Calu3 (cell line): ENCODE results near the gene DOCK11. TPM values are rescaled to one million over a fixed set of nuclear protein-coding genes. Genes with fewer than 3 reads are reported as not detected.

Experiments
- BruUV-seq: library from RNA; stranded (reverse); fragments of 400-500 nt; replicated peaks from 2 replicates; lab custom pipeline; 2021; lab: Mats Ljungman, UMichigan
- CTCF ChIA-PET: fragments of 300-600 bp; sonication (Branson Sonifier 250); formaldehyde crosslinking; loops from one replicate; lab custom pipeline; 2022; ENCODE audit warnings: antibody characterized with exemption; lab: Charles Lee
- DNase-seq: peaks from one replicate; pipeline ENCODE4 v3.0.0; 2022
- H3K27ac Mint-ChIP-seq: one replicate; pipeline ENCODE4 v1.8.0; 2022; ENCODE audit warnings: mixed read lengths; ENCODE audit not compliant: unreplicated experiment
- H3K27me3 Mint-ChIP-seq: one replicate; pipeline ENCODE4 v1.8.0; 2022; ENCODE audit warnings: mixed read lengths; ENCODE audit not compliant: unreplicated experiment
- H3K36me3 Mint-ChIP-seq: one replicate; pipeline ENCODE4 v1.8.0; 2022; ENCODE audit warnings: mild to moderate bottlenecking, moderate library complexity, mixed read lengths; ENCODE audit not compliant: insufficient read depth, unreplicated experiment
- H3K4me1 Mint-ChIP-seq: one replicate; pipeline ENCODE4 v1.8.0; 2022; ENCODE audit warnings: mild to moderate bottlenecking, low read depth, mixed read lengths; ENCODE audit not compliant: unreplicated experiment
- H3K4me3 Mint-ChIP-seq: one replicate; pipeline ENCODE4 v1.8.0; 2022; ENCODE audit warnings: mild to moderate bottlenecking, low read depth, moderate library complexity, mixed read lengths; ENCODE audit not compliant: unreplicated experiment
- H3K9me3 Mint-ChIP-seq: one replicate; pipeline ENCODE4 v1.8.0; 2022; ENCODE audit warnings: low read depth, mixed read lengths; ENCODE audit not compliant: unreplicated experiment
- intact Hi-C: fragments of 100-400 bp; cut with micrococcal nuclease; formaldehyde crosslinking; loops from one replicate; pipeline ENCODE4 v1.10.0; 2022; ENCODE audit not compliant: unreplicated experiment
- total RNA-seq: library from RNA; stranded (reverse); gene quantifications from 2 replicates; pipeline ENCODE4 v1.2.3, GENCODE V29; 2022
- TF ChIP-seq, protein P1 (sequence below): fragments of 200-600 bp; IDR thresholded peaks from one replicate; pipeline ENCODE4 v1.8.0; 2022; ENCODE audit warnings: antibody characterized with exemption; ENCODE audit not compliant: unreplicated experiment

DOCK11 gene
- total RNA-seq, 1 experiment from 2014 or later, result 1.9 TPM

DNA sequence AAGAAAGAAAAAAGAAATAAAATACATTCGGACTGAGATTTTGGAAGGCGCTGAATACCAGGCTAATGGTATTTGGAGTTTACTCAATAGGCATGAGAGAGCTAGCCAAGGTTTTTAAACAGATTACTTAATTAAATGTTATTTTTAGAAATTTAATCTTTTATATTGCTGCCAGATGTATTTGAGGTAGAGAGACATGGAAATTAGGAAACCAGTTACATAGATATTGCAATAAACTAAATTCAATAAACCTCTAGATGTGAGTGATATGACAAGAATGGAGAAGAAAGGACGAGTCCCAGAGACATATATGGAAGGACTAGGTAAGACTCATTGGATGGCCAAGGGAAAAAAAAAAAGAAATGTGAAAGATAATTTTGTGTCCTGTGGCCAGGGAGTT is 193.3 kb downstream of the DOCK11 start:
- no peak for DNase-seq
- BruUV-seq, result no TSS peak
- TF ChIP-seq, protein P1, sequence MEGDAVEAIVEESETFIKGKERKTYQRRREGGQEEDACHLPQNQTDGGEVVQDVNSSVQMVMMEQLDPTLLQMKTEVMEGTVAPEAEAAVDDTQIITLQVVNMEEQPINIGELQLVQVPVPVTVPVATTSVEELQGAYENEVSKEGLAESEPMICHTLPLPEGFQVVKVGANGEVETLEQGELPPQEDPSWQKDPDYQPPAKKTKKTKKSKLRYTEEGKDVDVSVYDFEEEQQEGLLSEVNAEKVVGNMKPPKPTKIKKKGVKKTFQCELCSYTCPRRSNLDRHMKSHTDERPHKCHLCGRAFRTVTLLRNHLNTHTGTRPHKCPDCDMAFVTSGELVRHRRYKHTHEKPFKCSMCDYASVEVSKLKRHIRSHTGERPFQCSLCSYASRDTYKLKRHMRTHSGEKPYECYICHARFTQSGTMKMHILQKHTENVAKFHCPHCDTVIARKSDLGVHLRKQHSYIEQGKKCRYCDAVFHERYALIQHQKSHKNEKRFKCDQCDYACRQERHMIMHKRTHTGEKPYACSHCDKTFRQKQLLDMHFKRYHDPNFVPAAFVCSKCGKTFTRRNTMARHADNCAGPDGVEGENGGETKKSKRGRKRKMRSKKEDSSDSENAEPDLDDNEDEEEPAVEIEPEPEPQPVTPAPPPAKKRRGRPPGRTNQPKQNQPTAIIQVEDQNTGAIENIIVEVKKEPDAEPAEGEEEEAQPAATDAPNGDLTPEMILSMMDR, result no peak
- no peaks in the 10 kb centered on the region for H3K36me3 Mint-ChIP-seq
- intact Hi-C loops, result no loop called here
- H3K9me3 Mint-ChIP-seq, result no peaks in the 10 kb centered on the region
- H3K27me3 Mint-ChIP-seq, result no peaks in the 10 kb centered on the region
- CTCF ChIA-PET, result no interaction called here
- H3K4me1 Mint-ChIP-seq, result no peaks in the 10 kb centered on the region
- H3K27ac Mint-ChIP-seq, result no peak overlapping the region
- no peak overlapping the region for H3K4me3 Mint-ChIP-seq

DNA sequence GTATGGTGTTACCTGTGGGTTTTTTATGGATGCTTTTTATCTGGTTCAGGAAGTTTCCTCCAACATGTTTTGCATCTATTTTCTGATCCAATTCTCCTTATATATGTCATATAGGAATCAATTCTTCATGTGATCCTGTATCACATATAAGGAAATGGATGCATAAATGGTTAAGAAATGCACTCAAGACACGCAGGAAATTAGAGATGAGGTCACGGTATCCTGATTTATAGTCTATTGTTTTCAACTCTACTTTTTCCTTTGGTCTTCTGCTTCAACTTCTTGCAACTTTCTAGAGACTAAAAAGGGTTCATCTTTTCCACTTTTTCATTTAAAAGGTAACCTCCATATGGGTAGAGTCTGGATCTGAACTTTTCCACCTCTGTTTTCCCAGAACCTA is 198.2 kb downstream of the DOCK11 start:
- CTCF ChIA-PET, result no interaction called here
- Mint-ChIP-seq H3K9me3 (no peaks in the 10 kb centered on the region), H3K4me1 (no peaks in the 10 kb centered on the region), H3K27me3 (no peaks in the 10 kb centered on the region), H3K36me3 (no peaks in the 10 kb centered on the region), H3K4me3 (no peak overlapping the region), H3K27ac (no peak overlapping the region)
- BruUV-seq, result no TSS peak
- no peak for DNase-seq
- intact Hi-C loops, result no loop called here
- TF ChIP-seq, protein P1, result no peak

DNA sequence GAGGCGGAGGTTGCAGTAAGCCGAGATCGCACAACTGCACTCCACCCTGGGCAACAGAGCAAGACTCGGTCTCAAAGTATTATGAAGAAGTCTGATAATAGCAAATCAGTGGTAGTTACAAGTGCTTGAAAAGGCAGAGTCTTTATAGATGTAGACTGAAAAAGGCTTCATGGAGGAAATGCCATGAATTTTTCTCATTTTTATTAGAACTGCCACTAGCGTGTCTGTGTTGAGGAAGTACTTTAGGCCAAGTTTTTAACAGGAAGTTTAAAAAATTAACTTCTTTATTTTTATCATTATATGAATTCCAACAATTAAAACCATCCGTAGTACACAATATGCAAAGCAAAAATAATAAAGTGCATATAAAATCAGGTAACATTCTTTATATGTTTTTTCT is 199.0 kb downstream of the DOCK11 start:
- intact Hi-C loops, result no loop called here
- CTCF ChIA-PET, result no interaction called here

GRCh38 chrX:118698516-118699170 is 203.0 kb downstream of the DOCK11 start:
- no peak overlapping the region for H3K27ac Mint-ChIP-seq
- TF ChIP-seq, protein P1, result no peak
- no peak overlapping the region for H3K4me3 Mint-ChIP-seq
- no peaks in the 10 kb centered on the region for H3K4me1 Mint-ChIP-seq
- DNase-seq, result no peak
- BruUV-seq, result no TSS peak
- H3K9me3 Mint-ChIP-seq, result no peaks in the 10 kb centered on the region
- no peaks in the 10 kb centered on the region for H3K27me3 Mint-ChIP-seq
- CTCF ChIA-PET, result no interaction called here
- intact Hi-C loops, result no loop called here
- H3K36me3 Mint-ChIP-seq, result no peaks in the 10 kb centered on the region

More for the DNA sequence above, 199.0 kb downstream of the DOCK11 start:
- Mint-ChIP-seq H3K27ac (no peak overlapping the region), H3K9me3 (no peaks in the 10 kb centered on the region), H3K4me1 (no peaks in the 10 kb centered on the region), H3K36me3 (no peaks in the 10 kb centered on the region), H3K4me3 (no peak overlapping the region), H3K27me3 (no peaks in the 10 kb centered on the region)
- no TSS peak for BruUV-seq
- no peak for DNase-seq
- TF ChIP-seq, protein P1, result no peak
